PC-3 (cell line): Measurements from ENCODE around the gene NUBPL. TPM values are rescaled to one million over a fixed set of nuclear protein-coding genes. Genes with fewer than 3 reads are reported as not detected.
"Not testable (repeated sequence)": the region's sequence is repeated elsewhere in the genome, so short reads cannot be mapped to it uniquely, and the experiment has no call there.

ENCODE experiments used
- ATAC-seq: fragments of 200-7000 bp; cut with Tn5 transposase; 2 replicates; pipeline ENCODE4 v1.9.1; 2020; ENCODE audit warnings: mild to moderate bottlenecking, moderate library complexity
- BruUV-seq: library from RNA; stranded (reverse); fragments of 400-500 nt; replicated peaks from 2 replicates; lab custom pipeline; 2021; lab: Mats Ljungman, UMichigan
- CTCF ChIA-PET: fragments of 300-600 bp; sonication (Branson Sonifier 250); formaldehyde crosslinking; loops from one replicate; lab custom pipeline; 2022; ENCODE audit warnings: antibody characterized with exemption; lab: Charles Lee
- POLR2A ChIA-PET: fragments of 300-600 bp; sonication (Branson Sonifier 250); formaldehyde crosslinking; loops from one replicate; lab custom pipeline; 2022; ENCODE audit warnings: antibody characterized with exemption; ENCODE audit not compliant: unreplicated experiment; lab: Charles Lee
- DNase-seq: peaks from one replicate; pipeline ENCODE4 v3.0.0-alpha.2; 2015
- H2AFZ ChIP-seq: fragments of 300-600 bp; sonication (generic); 2 replicates; pipeline ENCODE4 v1.6.0; 2016; ENCODE audit warnings: antibody characterized with exemption, low read length
- H3F3A ChIP-seq: fragments of 300-600 bp; sonication (generic); one replicate; pipeline ENCODE4 v1.6.0; 2017; ENCODE audit warnings: antibody characterized with exemption, low read length, control low read depth, mild to moderate bottlenecking; ENCODE audit not compliant: unreplicated experiment
- H3K27ac ChIP-seq: fragments of 300-600 bp; sonication (generic); 2 replicates; pipeline ENCODE4 v1.5.1; 2016; ENCODE audit warnings: mild to moderate bottlenecking, low read length
- H3K27me3 ChIP-seq: fragments of 300-600 bp; sonication (generic); 2 replicates; pipeline ENCODE4 v1.6.1; 2016; ENCODE audit warnings: low read length, mixed read lengths
- H3K36me3 ChIP-seq: fragments of 300-600 bp; sonication (generic); 2 replicates; pipeline ENCODE4 v1.6.1; 2016; ENCODE audit warnings: low read depth, mixed run types, low read length, mixed read lengths
- H3K4me1 ChIP-seq: fragments of 300-600 bp; sonication (generic); 2 replicates; pipeline ENCODE4 v1.5.1; 2016; ENCODE audit warnings: low read length; ENCODE audit not compliant: insufficient read depth
- H3K4me2 ChIP-seq: fragments of 300-600 bp; sonication (generic); 2 replicates; pipeline ENCODE4 v1.6.0; 2016; ENCODE audit warnings: low read length
- H3K4me3 ChIP-seq: fragments of 300-600 bp; sonication (generic); 2 replicates; pipeline ENCODE4 v1.5.1; 2016; ENCODE audit warnings: mild to moderate bottlenecking, low read length, mixed read lengths
- H3K79me2 ChIP-seq: fragments of 300-600 bp; sonication (generic); 2 replicates; pipeline ENCODE4 v1.6.1; 2017; ENCODE audit warnings: low read length, mixed read lengths
- H3K9ac ChIP-seq: fragments of 300-600 bp; sonication (generic); 2 replicates; pipeline ENCODE4 v1.6.0; 2016; ENCODE audit warnings: mild to moderate bottlenecking, low read length
- H3K9me2 ChIP-seq: fragments of 300-600 bp; sonication (generic); replicated peaks from 2 replicates; pipeline ENCODE4 v1.6.1; 2016; ENCODE audit warnings: mixed run types, low read length, mixed read lengths
- H3K9me3 ChIP-seq: fragments of 300-600 bp; sonication (generic); 2 replicates; pipeline ENCODE4 v1.6.1; 2016; ENCODE audit warnings: low read length, mixed read lengths
- H4K20me1 ChIP-seq: fragments of 300-600 bp; sonication (generic); 2 replicates; pipeline ENCODE4 v1.6.1; 2016; ENCODE audit warnings: low read length, mixed read lengths
- EZH2 ChIP-seq: fragments of 300-600 bp; sonication (generic); IDR thresholded peaks from one replicate; pipeline ENCODE4 v1.6.1; 2017; ENCODE audit warnings: antibody characterized with exemption, mild to moderate bottlenecking, low read length; ENCODE audit not compliant: unreplicated experiment
- EZH2phosphoT487 ChIP-seq: fragments of 300-600 bp; sonication (generic); IDR thresholded peaks from 2 replicates; pipeline ENCODE4 v1.6.1; 2018; ENCODE audit warnings: mild to moderate bottlenecking, antibody characterized with exemption, low read length, borderline replicate concordance
- intact Hi-C: fragments of 100-400 bp; cut with micrococcal nuclease; formaldehyde crosslinking; loops from 2 replicates; pipeline ENCODE4 v1.9.0; 2023
- total RNA-seq: library from RNA; depleted of rRNA; stranded (reverse); fragments of >200 nt; gene quantifications from 2 replicates; pipeline ENCODE4 v1.2.3, GENCODE V29; 2014
- TF ChIP-seq, protein P1 (sequence below): fragments of 300-600 bp; sonication (generic); conservative IDR thresholded peaks from 2 replicates; pipeline ENCODE4 v1.5.1; 2017; ENCODE audit warnings: antibody characterized with exemption, low read depth, mild to moderate bottlenecking, low read length

Gene NUBPL
- total RNA-seq, 1 experiment from 2014 or later, result 14.9 TPM

DNA sequence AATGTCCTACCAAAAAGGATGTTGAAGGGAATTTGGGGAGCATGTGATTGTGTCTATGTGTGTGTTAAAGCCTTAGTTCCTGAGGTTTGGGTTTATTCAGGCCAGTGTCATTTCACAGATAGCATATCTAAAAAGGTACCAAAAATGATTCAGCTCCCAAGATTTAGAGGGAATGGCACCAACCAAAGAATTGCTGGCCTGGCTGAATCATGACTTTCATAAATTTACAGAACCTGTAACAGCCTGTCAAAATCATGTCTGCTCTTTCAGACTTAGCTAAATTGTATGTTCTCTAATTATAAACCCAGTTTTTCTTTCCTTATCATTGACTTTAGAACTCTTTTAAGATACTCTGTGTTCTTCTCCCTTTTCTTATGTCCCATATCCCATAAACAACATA, 231.5 kb downstream of the NUBPL start:
- intact Hi-C loops, result no loop called here
- H3K27ac ChIP-seq, result no peak overlapping the region
- TF ChIP-seq, protein P1, sequence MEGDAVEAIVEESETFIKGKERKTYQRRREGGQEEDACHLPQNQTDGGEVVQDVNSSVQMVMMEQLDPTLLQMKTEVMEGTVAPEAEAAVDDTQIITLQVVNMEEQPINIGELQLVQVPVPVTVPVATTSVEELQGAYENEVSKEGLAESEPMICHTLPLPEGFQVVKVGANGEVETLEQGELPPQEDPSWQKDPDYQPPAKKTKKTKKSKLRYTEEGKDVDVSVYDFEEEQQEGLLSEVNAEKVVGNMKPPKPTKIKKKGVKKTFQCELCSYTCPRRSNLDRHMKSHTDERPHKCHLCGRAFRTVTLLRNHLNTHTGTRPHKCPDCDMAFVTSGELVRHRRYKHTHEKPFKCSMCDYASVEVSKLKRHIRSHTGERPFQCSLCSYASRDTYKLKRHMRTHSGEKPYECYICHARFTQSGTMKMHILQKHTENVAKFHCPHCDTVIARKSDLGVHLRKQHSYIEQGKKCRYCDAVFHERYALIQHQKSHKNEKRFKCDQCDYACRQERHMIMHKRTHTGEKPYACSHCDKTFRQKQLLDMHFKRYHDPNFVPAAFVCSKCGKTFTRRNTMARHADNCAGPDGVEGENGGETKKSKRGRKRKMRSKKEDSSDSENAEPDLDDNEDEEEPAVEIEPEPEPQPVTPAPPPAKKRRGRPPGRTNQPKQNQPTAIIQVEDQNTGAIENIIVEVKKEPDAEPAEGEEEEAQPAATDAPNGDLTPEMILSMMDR, result no peak
- TF ChIP-seq EZH2phosphoT487 (no peak), EZH2 (no peak)
- no peaks in the 10 kb centered on the region for H3K79me2 ChIP-seq
- no peaks in the 10 kb centered on the region for H3K9me3 ChIP-seq
- H3K4me2 ChIP-seq, result no peak overlapping the region
- H3F3A ChIP-seq, result no peaks in the 10 kb centered on the region
- no peaks in the 10 kb centered on the region for H3K27me3 ChIP-seq
- ChIA-PET POLR2A (no interaction called here), CTCF (interaction anchor here (0.6 kb wide), 1 partner anchor 165 kb away, joined by 6 read pairs; no protein-coding TSS in a partner anchor)
- DNase-seq (no peak), ATAC-seq (no peak)
- no peak overlapping the region for H2AFZ ChIP-seq
- no peaks in the 10 kb centered on the region for H3K9me2 ChIP-seq
- H3K4me3 ChIP-seq, result no peak overlapping the region
- no peaks in the 10 kb centered on the region for H3K36me3 ChIP-seq
- H3K4me1 ChIP-seq, result peaks cover 8% of the 10 kb centered on the region
- no TSS peak for BruUV-seq
- H4K20me1 ChIP-seq, result no peaks in the 10 kb centered on the region
- H3K9ac ChIP-seq, result no peak overlapping the region

DNA sequence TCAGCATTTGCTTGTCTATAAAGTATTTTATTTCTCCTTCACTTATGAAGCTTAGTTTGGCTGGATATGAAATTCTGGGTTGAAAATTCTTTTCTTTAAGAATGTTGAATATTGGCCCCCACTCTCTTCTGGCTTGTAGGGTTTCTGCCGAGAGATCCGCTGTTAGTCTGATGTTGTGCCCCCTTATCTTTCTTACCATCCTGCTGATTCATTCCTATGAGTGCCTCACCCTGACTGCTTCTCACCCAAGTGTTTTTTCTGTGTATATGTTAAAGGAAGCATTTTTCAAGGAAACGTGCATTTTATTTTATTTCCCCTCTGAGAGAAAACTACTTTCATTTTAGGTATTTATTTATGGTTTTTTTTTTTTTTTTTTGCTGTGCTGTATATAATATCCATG, 236.7 kb downstream of the NUBPL start:
- H4K20me1 ChIP-seq, CTCF ChIA-PET, H3K9ac ChIP-seq, H3K79me2 ChIP-seq, H3K9me3 ChIP-seq, H3K4me3 ChIP-seq, DNase-seq, H3K4me2 ChIP-seq, H3K4me1 ChIP-seq, H2AFZ ChIP-seq, H3K36me3 ChIP-seq, H3K9me2 ChIP-seq, BruUV-seq, H3K27me3 ChIP-seq, ATAC-seq, H3K27ac ChIP-seq, POLR2A ChIA-PET, intact Hi-C loops, H3F3A ChIP-seq: not testable (repeated sequence)

DNA sequence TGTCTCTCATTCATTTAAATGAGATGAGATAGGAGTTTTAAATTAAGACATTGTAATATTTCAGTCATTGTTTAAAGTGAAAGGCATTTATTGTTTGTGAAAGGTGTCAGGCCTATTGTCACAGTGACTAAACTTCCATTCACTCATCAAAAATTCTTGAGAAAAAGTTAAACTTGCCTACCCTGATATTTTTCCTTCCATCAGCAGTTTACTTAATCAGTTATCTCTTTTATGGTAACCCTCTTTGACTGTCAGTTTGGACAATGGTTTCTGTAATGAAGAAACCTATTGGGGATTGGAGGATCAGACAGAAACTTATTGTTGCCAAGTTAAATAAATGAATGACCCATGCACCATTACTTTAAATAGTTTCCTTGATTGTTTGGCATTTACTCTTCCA, 241.6 kb downstream of the NUBPL start:
- Histone ChIP-seq H3K27me3 (no peaks in the 10 kb centered on the region), H3K9me3 (no peaks in the 10 kb centered on the region), H3K4me3 (no peak overlapping the region), H3K27ac (no peak overlapping the region), H3K9ac (no peak overlapping the region), H4K20me1 (no peaks in the 10 kb centered on the region), H3K36me3 (no peaks in the 10 kb centered on the region), H3K4me1 (no peaks in the 10 kb centered on the region), H3K79me2 (no peaks in the 10 kb centered on the region), H3F3A (no peaks in the 10 kb centered on the region), H2AFZ (no peak overlapping the region), H3K4me2 (no peak overlapping the region), H3K9me2 (no peaks in the 10 kb centered on the region)
- DNase-seq (no peak), ATAC-seq (no peak)
- BruUV-seq, result no TSS peak
- intact Hi-C loops, result no loop called here
- CTCF ChIA-PET, result no interaction called here
- POLR2A ChIA-PET, result no interaction called here
- TF ChIP-seq, protein P1, result no peak
- TF ChIP-seq EZH2 (no peak), EZH2phosphoT487 (no peak)
